HepG2 (cell line): Measurements from ENCODE around the gene GPS1. TPM values are rescaled to one million over a fixed set of nuclear protein-coding genes. Genes with fewer than 3 reads are reported as not detected.
A peak's percentile ranks its signal among the peaks of the same experiment; 100 is the strongest.

Experiments
- DBP ChIP-seq: sonication (generic); formaldehyde crosslinking; IDR thresholded peaks from 2 replicates; pipeline ENCODE4 v1.4.0; 2020; ENCODE audit warnings: missing genetic modification reagents; ENCODE audit errors: not compliant biosample characterization
- DRAP1 ChIP-seq: IDR thresholded peaks from 2 replicates; pipeline ENCODE4 v1.6.1; 2016; ENCODE audit warnings: missing genetic modification reagents, missing compliant biosample characterization
- ELF3 ChIP-seq: IDR thresholded peaks from 2 replicates; pipeline ENCODE4 v1.6.1; 2016; ENCODE audit warnings: missing genetic modification reagents, missing compliant biosample characterization
- GMEB2 ChIP-seq: IDR thresholded peaks from 2 replicates; pipeline ENCODE4 v1.6.1; 2016; ENCODE audit warnings: missing biosample characterization, missing genetic modification reagents, low read depth
- HMGA1 ChIP-seq: sonication (generic); formaldehyde crosslinking; conservative IDR thresholded peaks from 2 replicates; pipeline ENCODE4 v1.4.0; 2020; ENCODE audit warnings: missing genetic modification reagents
- HOXA9 ChIP-seq: sonication (generic); formaldehyde crosslinking; IDR thresholded peaks from 2 replicates; pipeline ENCODE4 v1.8.1; 2022; ENCODE audit warnings: missing genetic modification reagents, mild to moderate bottlenecking, moderate library complexity, borderline replicate concordance
- MAF1 ChIP-seq: sonication (generic); formaldehyde crosslinking; IDR thresholded peaks from 2 replicates; pipeline ENCODE4 v1.5.0; 2020; ENCODE audit warnings: missing genetic modification reagents, borderline replicate concordance
- MIXL1 ChIP-seq: IDR thresholded peaks from 2 replicates; pipeline ENCODE4 v1.6.1; 2016
- NFE2L2 ChIP-seq: fragments of 150-350 bp; IDR thresholded peaks from 2 replicates; pipeline ENCODE4 v1.6.1; 2014; ENCODE audit warnings: low read length
- NKX3-1 ChIP-seq: sonication (generic); formaldehyde crosslinking; IDR thresholded peaks from 2 replicates; pipeline ENCODE4 v1.5.0; 2020; ENCODE audit warnings: missing genetic modification reagents
- RELA ChIP-seq: sonication (generic); formaldehyde crosslinking; IDR thresholded peaks from 2 replicates; pipeline ENCODE4 v1.4.0; 2020; ENCODE audit warnings: missing genetic modification reagents
- SMAD3 ChIP-seq: sonication (generic); formaldehyde crosslinking; IDR thresholded peaks from 2 replicates; pipeline ENCODE4 v1.4.0; 2020; ENCODE audit warnings: missing genetic modification reagents
- SNAI1 ChIP-seq: sonication (generic); formaldehyde crosslinking; IDR thresholded peaks from 2 replicates; pipeline ENCODE4 v1.5.0; 2020; ENCODE audit warnings: mild to moderate bottlenecking, missing genetic modification reagents, borderline replicate concordance
- SOX6 ChIP-seq, 2 experiments: fragments of 450-650 bp in 1 of 2; sonication (generic) in 1 of 2; formaldehyde crosslinking in 1 of 2; IDR thresholded peaks; 2 replicates each; pipeline versions ENCODE4 v1.4.0 to v1.6.1; 2017 to 2020; ENCODE audit warnings: antibody characterized with exemption in 1 of 2, mild to moderate bottlenecking in 1 of 2, missing genetic modification reagents in 1 of 2
- SP4 ChIP-seq: sonication (generic); formaldehyde crosslinking; IDR thresholded peaks from 2 replicates; pipeline ENCODE4 v1.8.1; 2023; ENCODE audit warnings: mild to moderate bottlenecking, missing genetic modification reagents
- SYNCRIP ChIP-seq: fragments of 200-400 bp; formaldehyde crosslinking; IDR thresholded peaks from 2 replicates; pipeline ENCODE4 v1.6.1; 2018; ENCODE audit warnings: mild to moderate bottlenecking, low read depth, low read length; ENCODE audit not compliant: insufficient read depth
- TEAD2 ChIP-seq: sonication (generic); formaldehyde crosslinking; IDR thresholded peaks from 2 replicates; pipeline ENCODE4 v1.9.0; 2021; ENCODE audit warnings: missing genetic modification reagents
- U2AF1 ChIP-seq: fragments of 200-400 bp; formaldehyde crosslinking; optimal IDR thresholded peaks from 2 replicates; pipeline ENCODE3; 2017; ENCODE audit warnings: mild to moderate bottlenecking, low read depth, low read length
- ZFP36L2 ChIP-seq: sonication (generic); formaldehyde crosslinking; IDR thresholded peaks from 2 replicates; pipeline ENCODE4 v1.4.0; 2020; ENCODE audit warnings: missing genetic modification reagents
- ZNF180 ChIP-seq: sonication (generic); formaldehyde crosslinking; IDR thresholded peaks from 2 replicates; pipeline ENCODE4 v1.4.0; 2020; ENCODE audit warnings: low read depth, missing genetic modification reagents, borderline replicate concordance
- ZNF350 ChIP-seq: sonication (generic); formaldehyde crosslinking; IDR thresholded peaks from 2 replicates; pipeline ENCODE4 v1.4.0; 2020; ENCODE audit warnings: mild to moderate bottlenecking, low read depth, missing genetic modification reagents, borderline replicate concordance
- ZNF383 ChIP-seq: sonication (generic); formaldehyde crosslinking; IDR thresholded peaks from 2 replicates; pipeline ENCODE4 v1.4.0; 2020; ENCODE audit warnings: missing genetic modification reagents, mild to moderate bottlenecking, borderline replicate concordance
- ZNF432 ChIP-seq: sonication (generic); formaldehyde crosslinking; IDR thresholded peaks from 2 replicates; pipeline ENCODE4 v1.5.0; 2020; ENCODE audit warnings: missing genetic modification reagents, mild to moderate bottlenecking, borderline replicate concordance
- ZNF451 ChIP-seq: sonication (generic); formaldehyde crosslinking; IDR thresholded peaks from 2 replicates; pipeline ENCODE4 v1.5.0; 2020; ENCODE audit warnings: mild to moderate bottlenecking, missing genetic modification reagents
- ZNF564 ChIP-seq: sonication (generic); formaldehyde crosslinking; IDR thresholded peaks from 2 replicates; pipeline ENCODE4 v1.8.1; 2023; ENCODE audit warnings: mild to moderate bottlenecking, missing genetic modification reagents
- ZNF644 ChIP-seq: IDR thresholded peaks from 2 replicates; pipeline ENCODE4 v1.6.1; 2016; ENCODE audit warnings: low read depth
- ZNF788 ChIP-seq: sonication (generic); formaldehyde crosslinking; IDR thresholded peaks from 2 replicates; pipeline ENCODE4 v1.5.0; 2020; ENCODE audit warnings: mild to moderate bottlenecking, missing genetic modification reagents, borderline replicate concordance
- ZNF83 ChIP-seq: sonication (generic); formaldehyde crosslinking; IDR thresholded peaks from 2 replicates; pipeline ENCODE4 v1.4.0; 2020; ENCODE audit warnings: missing genetic modification reagents, mild to moderate bottlenecking, borderline replicate concordance
- ZSCAN25 ChIP-seq: sonication (generic); formaldehyde crosslinking; IDR thresholded peaks from 2 replicates; pipeline ENCODE4 v1.8.0; 2022; ENCODE audit warnings: mild to moderate bottlenecking, missing genetic modification reagents
- polyA plus RNA-seq, 8 experiments: library from polyadenylated mRNA; depleted of rRNA in 3 of 8; stranded (reverse) in 7 of 8; unstranded in 1 of 8; fragments of >200 nt; fragmentation: Illumina TruSeq in 4 of 8; extraction: Trizol in 4 of 8; gene quantifications; 2 replicates each; pipeline versions ENCODE4 v1.2.1 to v1.2.3, GENCODE V29; 2011 to 2016; ENCODE audit warnings: low read depth in 4 of 8, missing spikeins in 1 of 8, mixed read lengths in 1 of 8; ENCODE audit not compliant: insufficient read depth in 1 of 8
- total RNA-seq, 5 experiments: library from RNA; depleted of rRNA; stranded (reverse); fragments of >200 nt; fragmentation: Illumina TruSeq; extraction: Trizol; gene quantifications; 2 replicates each; pipeline ENCODE4 v1.2.3, GENCODE V29; 2016; ENCODE audit warnings: low read depth in 1 of 5

GPS1 gene
- total and polyA plus RNA-seq, 2 of the 13 experiments (the other 11 are each of a cell fraction or from before 2014, with no cell fraction given), result 124 to 128 TPM

DNA sequence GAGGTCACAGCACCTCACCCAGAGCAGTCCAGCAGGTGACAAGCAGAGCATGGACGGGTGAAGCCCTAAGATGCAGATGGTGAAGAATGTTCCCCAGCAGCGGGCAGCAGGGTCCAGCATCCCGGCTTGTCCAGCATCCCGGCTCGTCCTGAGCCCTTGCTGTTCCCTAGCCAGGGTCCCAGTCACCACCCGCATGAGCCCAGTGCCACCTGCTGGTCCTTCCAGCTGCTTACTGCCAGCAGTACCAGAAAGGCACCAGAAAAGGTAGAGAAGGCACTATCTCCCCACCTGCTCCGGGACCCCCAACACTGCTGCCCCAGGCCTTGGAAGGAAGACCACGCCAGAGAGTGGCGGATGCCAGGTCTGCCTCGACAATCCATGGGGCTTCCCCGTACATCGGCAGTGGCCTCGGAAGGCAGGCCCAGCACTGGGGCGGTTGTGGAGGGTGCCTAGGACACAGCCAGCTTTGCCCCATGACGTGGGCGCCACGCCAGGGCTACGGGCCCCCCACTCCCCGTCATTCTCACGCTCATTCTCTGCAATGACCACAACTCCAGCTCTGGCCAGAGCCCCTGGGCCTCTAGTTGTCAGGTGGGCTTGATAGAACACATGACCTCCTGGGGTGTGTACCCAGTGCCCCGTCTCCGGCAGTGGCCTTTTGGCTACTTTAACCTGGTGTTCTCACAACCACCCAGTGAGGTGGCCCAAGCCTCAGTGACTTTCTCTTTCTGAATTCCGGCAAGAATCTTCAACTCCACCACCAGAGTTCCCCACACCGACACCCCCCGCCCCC lies 30.4 kb upstream of the GPS1 start (continued):
- TF ChIP-seq ZNF350, result peak; percentile 75
- peak; percentile 49; the same call in 1 of the 2 replicates for TF ChIP-seq SNAI1 (CRISPR knock-in tag)
- peak; percentile 51 for TF ChIP-seq ELF3 (CRISPR knock-in tag)
- TF ChIP-seq ZNF83 (CRISPR knock-in tag), result no peak
- no peak; the same call in 1 of the 2 replicates for TF ChIP-seq MIXL1
- TF ChIP-seq DBP, result peak; percentile 45
- TF ChIP-seq ZNF788 (CRISPR knock-in tag), result peak; percentile 80; the same call in 1 of the 2 replicates
- TF ChIP-seq ZNF644 (CRISPR knock-in tag), result no peak
- no peak for TF ChIP-seq SYNCRIP
- TF ChIP-seq ZSCAN25, result peak; percentile 56; the same call in 1 of the 2 replicates
- no peak for TF ChIP-seq ZNF383 (CRISPR knock-in tag)
- no peak for TF ChIP-seq NKX3-1 (CRISPR knock-in tag)
- TF ChIP-seq ZNF451 (CRISPR knock-in tag), result peak; percentile 66; the same call in 1 of the 2 replicates
- no peak for TF ChIP-seq SOX6 (IDR thresholded peaks at IDR 0.05)
- TF ChIP-seq SOX6 (CRISPR knock-in tag; IDR thresholded peaks at IDR 0.05), result peak; percentile 38; the same call in 1 of the 2 replicates
- no peak for TF ChIP-seq GMEB2
- TF ChIP-seq ZNF180, result no peak
- peak; percentile 21; the same call in 1 of the 2 replicates for TF ChIP-seq DRAP1 (CRISPR knock-in tag)
- TF ChIP-seq ZFP36L2 (CRISPR knock-in tag), result no peak
- no peak for TF ChIP-seq ZNF432 (CRISPR knock-in tag)
- no peak for TF ChIP-seq TEAD2 (CRISPR knock-in tag)
- TF ChIP-seq MAF1, result peak; percentile 74
- TF ChIP-seq RELA (CRISPR knock-in tag), result peak; percentile 83; the same call in 1 of the 2 replicates
- peak; percentile 21; the same call in 1 of the 2 replicates for TF ChIP-seq SMAD3
- no peak for TF ChIP-seq U2AF1
- TF ChIP-seq ZNF564 (CRISPR knock-in tag), result no peak; the same call in 1 of the 2 replicates
- no peak for TF ChIP-seq HMGA1 (CRISPR knock-in tag)
- no peak for TF ChIP-seq HOXA9 (CRISPR knock-in tag)
- TF ChIP-seq NFE2L2, result no peak
- 0 out of 2 replicates have a peak, but pooled peaks have one; percentile 75 for TF ChIP-seq SP4 (CRISPR knock-in tag)
